ENCODE results near the gene EXD2. TPM values are rescaled to one million over a fixed set of nuclear protein-coding genes. Genes with fewer than 3 reads are reported as not detected.

EXD2 gene
- total RNA-seq, 1 donor from 2014 or later: 21.0 TPM

GRCh38 chr14:69282448-69282847 is 91.2 kb downstream of the EXD2 start:
- H3K9me3 Mint-ChIP-seq (ENCODE audit: unreplicated experiment): no peaks in the 10 kb centered on the region
- no peaks in the 10 kb centered on the region for H3K4me1 Mint-ChIP-seq (ENCODE audit: unreplicated experiment)
- H3K36me3 Mint-ChIP-seq (ENCODE audit: low read depth, unreplicated experiment): no peaks in the 10 kb centered on the region
- no peak overlapping the region for H3K4me3 Mint-ChIP-seq (ENCODE audit: unreplicated experiment)
- H3K27me3 Mint-ChIP-seq (ENCODE audit: unreplicated experiment): peaks cover 1% of the 10 kb centered on the region
- H3K27ac Mint-ChIP-seq (ENCODE audit: unreplicated experiment): no peak overlapping the region
- no peak for DNase-seq (ENCODE audit: low spot score)
- no peak for TF ChIP-seq CTCF (IDR thresholded peaks at IDR 0.05; ENCODE audit: unreplicated experiment)

GRCh38 chr14:69284170-69284569 is 92.9 kb downstream of the EXD2 start:
- H3K9me3 Mint-ChIP-seq (ENCODE audit: unreplicated experiment): no peaks in the 10 kb centered on the region
- no peaks in the 10 kb centered on the region for H3K36me3 Mint-ChIP-seq (ENCODE audit: low read depth, unreplicated experiment)
- peaks cover 7% of the 10 kb centered on the region for H3K4me1 Mint-ChIP-seq (ENCODE audit: unreplicated experiment)
- no peak for TF ChIP-seq CTCF (IDR thresholded peaks at IDR 0.05; ENCODE audit: unreplicated experiment)
- no peak for DNase-seq (ENCODE audit: low spot score)
- no peak overlapping the region for H3K27ac Mint-ChIP-seq (ENCODE audit: unreplicated experiment)
- no peak overlapping the region for H3K4me3 Mint-ChIP-seq (ENCODE audit: unreplicated experiment)
- peaks cover 1% of the 10 kb centered on the region for H3K27me3 Mint-ChIP-seq (ENCODE audit: unreplicated experiment)

GRCh38 chr14:69285661-69286255 is 94.5 kb downstream of the EXD2 start:
- DNase-seq (ENCODE audit: low spot score): no peak
- no peak for TF ChIP-seq CTCF (IDR thresholded peaks at IDR 0.05; ENCODE audit: unreplicated experiment)
- Mint-ChIP-seq H3K4me3 (ENCODE audit: unreplicated experiment) (no peak overlapping the region), H3K36me3 (ENCODE audit: low read depth, unreplicated experiment) (no peaks in the 10 kb centered on the region), H3K4me1 (ENCODE audit: unreplicated experiment) (peaks cover 17% of the 10 kb centered on the region), H3K9me3 (ENCODE audit: unreplicated experiment) (no peaks in the 10 kb centered on the region), H3K27me3 (ENCODE audit: unreplicated experiment) (peaks cover 1% of the 10 kb centered on the region), H3K27ac (ENCODE audit: unreplicated experiment) (no peak overlapping the region)

- H3K27ac Mint-ChIP-seq (ENCODE audit: unreplicated experiment): no peak overlapping the region
- no peaks in the 10 kb centered on the region for H3K9me3 Mint-ChIP-seq (ENCODE audit: unreplicated experiment)
- no peak overlapping the region for H3K4me3 Mint-ChIP-seq (ENCODE audit: unreplicated experiment)
- no peak for DNase-seq (ENCODE audit: low spot score)
- peaks cover 17% of the 10 kb centered on the region for H3K4me1 Mint-ChIP-seq (ENCODE audit: unreplicated experiment)
- H3K27me3 Mint-ChIP-seq (ENCODE audit: unreplicated experiment): peaks cover 1% of the 10 kb centered on the region
- no peaks in the 10 kb centered on the region for H3K36me3 Mint-ChIP-seq (ENCODE audit: low read depth, unreplicated experiment)
- TF ChIP-seq CTCF (IDR thresholded peaks at IDR 0.05; ENCODE audit: unreplicated experiment): no peak
Observed at GRCh38 chr14:69287098-69288010, 96.1 kb downstream of the EXD2 start.

All from endothelial cell (in vitro differentiated cells).